ENCODE data around the gene COQ5.

The COQ5 gene

DNA sequence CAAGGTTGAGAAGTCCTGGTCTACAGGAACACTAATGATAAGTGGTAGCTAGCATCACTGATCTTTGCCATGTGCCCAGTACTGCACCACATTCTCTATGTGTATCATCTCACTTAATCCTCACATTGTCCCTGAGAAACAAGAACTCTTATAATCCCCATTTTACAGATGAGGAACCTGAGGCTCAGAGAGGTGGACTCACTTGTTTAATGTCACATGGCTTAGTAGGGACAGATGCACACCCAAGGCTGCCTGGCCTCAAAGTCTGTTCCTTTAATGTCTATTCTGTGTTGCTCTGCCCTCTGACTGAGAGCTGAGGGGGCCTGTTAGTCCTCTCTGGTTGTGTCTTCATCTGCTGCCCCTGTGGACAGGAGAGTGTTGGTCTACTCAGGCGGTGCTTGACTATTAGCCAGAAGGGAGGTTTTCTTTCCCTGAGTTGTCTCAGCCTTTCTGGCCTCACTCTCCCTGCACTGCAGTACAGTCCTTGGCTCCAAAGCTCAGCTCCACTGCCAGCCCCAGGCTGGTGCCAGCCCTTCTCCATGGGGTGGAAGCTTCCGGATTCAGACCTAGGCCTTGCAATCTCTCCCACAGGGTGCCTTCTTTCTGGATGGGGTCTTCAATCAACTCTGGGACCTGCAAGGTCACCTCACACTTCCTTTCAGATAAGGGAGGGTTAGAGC is 38.0 kb downstream of the COQ5 start:
- peaks cover 4% of the 10 kb centered on the region for H3F3A ChIP-seq (ENCODE audit: control insufficient read depth, insufficient read depth)
- H3K4me1 ChIP-seq (ENCODE audit: control insufficient read depth, low read length) = peaks cover 29% of the 10 kb centered on the region
- H3K27ac ChIP-seq (ENCODE audit: low read depth, low read length) = no peak overlapping the region
- peaks cover 10% of the 10 kb centered on the region for H3K36me3 ChIP-seq (ENCODE audit: control insufficient read depth, low read length)
- H3K27me3 ChIP-seq (ENCODE audit: control insufficient read depth, low read length) = no peaks in the 10 kb centered on the region
- H3K4me2 ChIP-seq (ENCODE audit: low read length) = no peak overlapping the region
- H3K4me3 ChIP-seq (ENCODE audit: low read length) = no peak overlapping the region
- H3K9me2 ChIP-seq (replicated peaks; ENCODE audit: control insufficient read depth, low read length) = no peaks in the 10 kb centered on the region
- TF ChIP-seq, protein P1, sequence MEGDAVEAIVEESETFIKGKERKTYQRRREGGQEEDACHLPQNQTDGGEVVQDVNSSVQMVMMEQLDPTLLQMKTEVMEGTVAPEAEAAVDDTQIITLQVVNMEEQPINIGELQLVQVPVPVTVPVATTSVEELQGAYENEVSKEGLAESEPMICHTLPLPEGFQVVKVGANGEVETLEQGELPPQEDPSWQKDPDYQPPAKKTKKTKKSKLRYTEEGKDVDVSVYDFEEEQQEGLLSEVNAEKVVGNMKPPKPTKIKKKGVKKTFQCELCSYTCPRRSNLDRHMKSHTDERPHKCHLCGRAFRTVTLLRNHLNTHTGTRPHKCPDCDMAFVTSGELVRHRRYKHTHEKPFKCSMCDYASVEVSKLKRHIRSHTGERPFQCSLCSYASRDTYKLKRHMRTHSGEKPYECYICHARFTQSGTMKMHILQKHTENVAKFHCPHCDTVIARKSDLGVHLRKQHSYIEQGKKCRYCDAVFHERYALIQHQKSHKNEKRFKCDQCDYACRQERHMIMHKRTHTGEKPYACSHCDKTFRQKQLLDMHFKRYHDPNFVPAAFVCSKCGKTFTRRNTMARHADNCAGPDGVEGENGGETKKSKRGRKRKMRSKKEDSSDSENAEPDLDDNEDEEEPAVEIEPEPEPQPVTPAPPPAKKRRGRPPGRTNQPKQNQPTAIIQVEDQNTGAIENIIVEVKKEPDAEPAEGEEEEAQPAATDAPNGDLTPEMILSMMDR (IDR thresholded peaks at IDR 0.05; ENCODE audit: low read depth, low read length, poor library complexity, severe bottlenecking) = no peak
- no peak for TF ChIP-seq EZH2phosphoT487 (IDR thresholded peaks at IDR 0.05; ENCODE audit: borderline replicate concordance, low read length)
- no peaks in the 10 kb centered on the region for H3K9me3 ChIP-seq (ENCODE audit: control insufficient read depth, insufficient read depth, low read length)
- H4K20me1 ChIP-seq (ENCODE audit: control insufficient read depth, insufficient read depth, low read depth, low read length) = no peaks in the 10 kb centered on the region
- H3K79me2 ChIP-seq (ENCODE audit: control insufficient read depth, low read length) = peaks cover 10% of the 10 kb centered on the region

DNA sequence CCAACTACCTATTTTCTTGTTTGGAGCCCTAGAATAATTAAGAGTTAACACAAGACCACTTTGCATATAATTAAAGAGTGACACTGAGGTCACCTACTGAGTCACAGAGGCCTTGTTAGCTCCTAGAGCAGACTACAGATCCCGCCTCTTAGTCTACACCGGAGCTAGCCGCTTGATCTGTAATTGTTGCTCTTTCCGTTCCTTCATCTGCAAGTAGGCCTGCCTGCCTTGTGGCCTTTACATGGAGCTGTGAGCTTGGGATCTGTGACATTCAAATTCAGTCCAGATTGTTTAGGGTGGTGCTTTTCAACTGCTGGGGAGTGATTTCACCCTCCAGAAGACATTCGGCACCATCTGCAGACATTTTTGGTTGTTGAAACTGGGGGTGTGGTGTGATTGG is 38.6 kb downstream of the COQ5 start:
- Histone ChIP-seq H3K27me3 (ENCODE audit: control insufficient read depth, low read length) (no peaks in the 10 kb centered on the region), H3K4me1 (ENCODE audit: control insufficient read depth, low read length) (peaks cover 35% of the 10 kb centered on the region), H4K20me1 (ENCODE audit: control insufficient read depth, insufficient read depth, low read depth, low read length) (no peaks in the 10 kb centered on the region), H3K9me3 (ENCODE audit: control insufficient read depth, insufficient read depth, low read length) (no peaks in the 10 kb centered on the region), H3F3A (ENCODE audit: control insufficient read depth, insufficient read depth) (peaks cover 7% of the 10 kb centered on the region), H3K79me2 (ENCODE audit: control insufficient read depth, low read length) (peaks cover 8% of the 10 kb centered on the region), H3K4me3 (ENCODE audit: low read length) (no peak overlapping the region), H3K36me3 (ENCODE audit: control insufficient read depth, low read length) (peaks cover 10% of the 10 kb centered on the region; the same call in 1 of the 2 replicates), H3K9me2 (replicated peaks; ENCODE audit: control insufficient read depth, low read length) (no peaks in the 10 kb centered on the region), H3K4me2 (ENCODE audit: low read length) (no peak overlapping the region), H3K27ac (ENCODE audit: low read depth, low read length) (no peak overlapping the region)
- TF ChIP-seq, protein P1 (IDR thresholded peaks at IDR 0.05; ENCODE audit: low read depth, low read length, poor library complexity, severe bottlenecking) = no peak

DNA sequence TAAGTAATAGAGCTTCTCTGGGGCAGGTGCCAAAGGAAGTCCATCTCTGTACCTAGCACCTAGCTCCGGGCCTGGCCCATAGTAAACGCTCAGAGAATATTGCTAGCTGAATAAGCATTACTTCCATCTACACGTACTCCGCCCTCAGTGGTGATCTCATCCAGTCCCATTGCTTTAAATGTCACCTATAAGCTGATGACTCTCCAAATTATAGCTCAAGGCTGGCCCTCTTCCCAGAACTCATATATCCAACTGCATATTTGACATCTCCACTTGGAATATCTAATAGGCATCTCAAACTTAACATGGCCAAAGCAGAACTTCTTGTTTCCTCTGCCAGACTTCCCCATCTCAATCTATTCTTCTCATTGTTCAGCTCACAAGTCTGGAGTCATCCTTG is 39.9 kb downstream of the COQ5 start:
- H3K27ac ChIP-seq (ENCODE audit: low read depth, low read length) = no peak overlapping the region
- no peaks in the 10 kb centered on the region for H4K20me1 ChIP-seq (ENCODE audit: control insufficient read depth, insufficient read depth, low read depth, low read length)
- peaks cover 10% of the 10 kb centered on the region; the same call in 1 of the 2 replicates for H3K36me3 ChIP-seq (ENCODE audit: control insufficient read depth, low read length)
- no peak for TF ChIP-seq EZH2phosphoT487 (IDR thresholded peaks at IDR 0.05; ENCODE audit: borderline replicate concordance, low read length)
- TF ChIP-seq, protein P1 (IDR thresholded peaks at IDR 0.05; ENCODE audit: low read depth, low read length, poor library complexity, severe bottlenecking) = no peak
- no peak overlapping the region for H3K4me3 ChIP-seq (ENCODE audit: low read length)
- H3K9me2 ChIP-seq (replicated peaks; ENCODE audit: control insufficient read depth, low read length) = no peaks in the 10 kb centered on the region
- no peaks in the 10 kb centered on the region for H3K27me3 ChIP-seq (ENCODE audit: control insufficient read depth, low read length)
- no peaks in the 10 kb centered on the region for H3K9me3 ChIP-seq (ENCODE audit: control insufficient read depth, insufficient read depth, low read length)
- H3K79me2 ChIP-seq (ENCODE audit: control insufficient read depth, low read length) = no peaks in the 10 kb centered on the region
- peaks cover 27% of the 10 kb centered on the region for H3K4me1 ChIP-seq (ENCODE audit: control insufficient read depth, low read length)
- H3K4me2 ChIP-seq (ENCODE audit: low read length) = no peak overlapping the region
- peaks cover 7% of the 10 kb centered on the region for H3F3A ChIP-seq (ENCODE audit: control insufficient read depth, insufficient read depth)
